ENCODE data around the gene PLEKHB1.

DNA sequence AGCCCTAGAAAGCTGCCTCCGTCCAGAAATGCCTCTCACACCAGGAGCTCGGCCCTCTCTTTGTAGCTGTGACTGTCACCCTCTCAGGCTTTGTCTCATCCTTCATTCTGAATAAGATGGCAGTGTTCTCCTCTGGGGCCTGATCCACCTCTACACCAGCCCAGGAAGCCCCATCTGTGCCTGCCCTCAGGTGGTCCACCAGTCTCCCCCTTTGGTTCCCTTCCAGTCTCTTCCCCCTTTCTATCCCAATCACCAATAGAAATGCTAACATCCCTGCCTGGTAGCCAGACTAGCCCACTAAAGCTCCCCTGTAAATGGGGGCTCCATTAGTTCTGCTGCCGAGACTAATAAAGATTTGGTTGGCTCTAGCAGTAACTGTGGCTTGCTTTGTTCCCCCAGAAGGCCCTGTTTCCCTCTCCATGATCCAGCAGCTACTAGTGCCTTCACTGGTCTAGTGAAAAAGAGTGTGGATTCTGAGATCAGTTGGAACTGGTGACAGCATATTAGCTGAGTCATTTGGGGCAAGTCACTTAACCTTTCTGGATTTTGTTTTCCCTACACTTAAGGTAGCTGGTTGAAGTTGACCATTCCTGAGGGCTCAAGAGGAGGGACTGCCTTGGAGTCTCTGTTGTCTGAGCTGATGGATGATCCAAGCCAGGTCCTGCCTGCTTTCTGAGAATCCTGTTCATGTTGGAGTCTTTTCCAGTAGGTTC is 16.2 kb downstream of the PLEKHB1 start:
- TF ChIP-seq POLR2A (IDR thresholded peaks at IDR 0.05; ENCODE audit: low read length) (no peak), GATA1 (IDR thresholded peaks at IDR 0.05; ENCODE audit: low read depth, low read length) (no peak)

All from erythroblast (primary cell).